Astrocyte (in vitro differentiated cells and primary cell): Measurements from ENCODE around the gene SAMHD1.

ENCODE experiments used
- CTCF ChIP-seq: IDR thresholded peaks from 2 replicates; pipeline ENCODE4 v1.5.1; 2011; ENCODE audit warnings: low read depth, mild to moderate bottlenecking, inconsistent platforms, low read length, moderate library complexity; ENCODE audit not compliant: insufficient read depth
- EZH2 ChIP-seq: IDR thresholded peaks from 2 replicates; pipeline ENCODE4 v1.6.1; 2012; ENCODE audit warnings: mild to moderate bottlenecking, low read length, inconsistent platforms; ENCODE audit not compliant: insufficient read depth

- TF ChIP-seq CTCF (no peak), EZH2 (no peak)
These were observed 78.7 kb downstream of the SAMHD1 start for GRCh38 chr20:36872852-36873251.
